GM21717 (cell line): ENCODE results near the gene CIART.
"Not testable (repeated sequence)": the region's sequence is repeated elsewhere in the genome, so short reads cannot be mapped to it uniquely, and the experiment has no call there.

Experiments
- ATAC-seq: cut with Tn5 transposase; IDR thresholded peaks from one replicate; pipeline ENCODE4 v1.9.1; 2021; ENCODE audit warnings: mild to moderate bottlenecking, moderate library complexity; ENCODE audit not compliant: unreplicated experiment

The CIART gene

DNA sequence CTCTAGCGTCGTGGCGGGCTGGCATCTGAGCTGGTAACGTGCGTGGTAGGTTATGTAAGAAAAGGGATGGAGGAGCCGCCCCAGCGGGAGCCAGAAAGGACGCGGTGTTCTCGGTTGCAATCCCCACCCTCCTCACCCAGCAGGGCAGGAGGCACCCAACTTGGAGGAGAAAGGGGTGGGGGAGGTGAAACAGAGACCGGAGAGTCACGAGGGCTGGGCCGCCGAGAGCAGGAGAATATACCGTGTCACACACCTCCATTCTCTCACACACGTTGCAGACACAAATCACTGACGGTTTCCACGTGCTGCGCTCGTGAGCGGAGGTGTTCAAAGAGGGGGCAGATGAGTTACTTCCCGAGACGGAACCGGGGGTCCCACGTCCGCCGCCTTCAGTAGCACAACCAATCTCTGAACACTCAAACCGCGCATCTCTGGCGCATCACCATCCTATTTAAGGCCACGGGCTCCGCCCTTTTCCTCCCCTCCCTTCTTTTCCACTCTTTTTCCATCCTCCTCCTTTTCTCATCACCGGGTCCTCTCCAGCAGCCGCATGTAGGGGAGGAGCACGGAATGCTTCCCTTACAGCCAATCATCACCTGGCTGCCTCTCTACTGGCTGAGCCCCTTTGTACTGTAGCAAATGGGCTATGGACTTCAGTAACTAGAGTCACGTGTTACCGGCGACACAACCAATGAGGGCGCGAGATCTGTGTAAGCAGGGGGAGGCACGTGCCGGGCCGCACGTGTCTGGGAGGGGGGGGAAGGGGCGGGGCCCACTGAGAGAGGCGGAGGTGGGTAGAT, at the start of gene CIART:
Gene CIART, plus strand, starts transcription at position 797 of the 800 bp plus-strand sequence. CDS start 714 bp downstream, outside the sequence.
- ATAC-seq = no peak

GRCh38 chr1:150232921-150233320, 49.4 kb upstream of the CIART start:
- ATAC-seq = not testable (repeated sequence)

- ATAC-seq = no peak
These were observed 48.7 kb upstream of the CIART start for GRCh38 chr1:150233359-150234308.

- no peak for ATAC-seq
These were observed 48.1 kb upstream of the CIART start for GRCh38 chr1:150234309-150234565.

DNA sequence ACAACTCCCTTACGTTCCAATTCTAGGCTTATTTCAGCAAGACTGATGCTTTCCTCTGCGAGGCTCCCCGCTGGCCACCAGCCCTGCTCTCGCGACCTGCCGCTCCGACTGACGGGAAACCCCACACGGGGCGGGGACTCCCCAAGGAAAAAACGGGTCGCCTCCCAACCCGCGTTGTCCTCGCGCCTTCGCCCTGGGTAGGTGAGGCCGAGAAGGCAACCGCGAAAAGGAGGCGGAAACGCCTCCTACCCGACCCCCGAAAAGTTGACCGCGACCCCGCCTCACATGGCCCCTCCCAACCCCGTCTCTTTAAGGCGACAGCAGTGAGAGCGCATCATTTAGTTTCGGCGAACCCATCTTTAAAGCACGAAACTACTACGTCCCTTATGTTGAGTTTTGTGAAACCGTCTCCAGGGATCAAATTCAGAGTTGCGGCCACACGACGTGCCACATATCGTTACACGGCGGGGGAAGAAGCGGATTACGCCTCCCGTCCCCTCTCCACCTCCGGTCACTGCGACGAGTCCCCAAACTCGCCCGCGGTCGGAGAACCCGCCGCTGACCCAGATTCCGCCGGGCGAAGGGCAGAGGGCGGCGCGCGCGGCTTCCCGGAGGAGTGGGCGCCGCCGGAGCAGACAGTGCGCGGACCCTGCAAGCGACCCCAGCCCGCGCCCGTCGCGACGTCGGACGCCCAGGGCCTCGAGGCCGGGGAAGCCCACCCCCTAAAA, 47.6 kb upstream of the CIART start:
- peak; percentile 53 for ATAC-seq

- ATAC-seq = no peak
These were observed 47.0 kb upstream of the CIART start for GRCh38 chr1:150235294-150235851.

DNA sequence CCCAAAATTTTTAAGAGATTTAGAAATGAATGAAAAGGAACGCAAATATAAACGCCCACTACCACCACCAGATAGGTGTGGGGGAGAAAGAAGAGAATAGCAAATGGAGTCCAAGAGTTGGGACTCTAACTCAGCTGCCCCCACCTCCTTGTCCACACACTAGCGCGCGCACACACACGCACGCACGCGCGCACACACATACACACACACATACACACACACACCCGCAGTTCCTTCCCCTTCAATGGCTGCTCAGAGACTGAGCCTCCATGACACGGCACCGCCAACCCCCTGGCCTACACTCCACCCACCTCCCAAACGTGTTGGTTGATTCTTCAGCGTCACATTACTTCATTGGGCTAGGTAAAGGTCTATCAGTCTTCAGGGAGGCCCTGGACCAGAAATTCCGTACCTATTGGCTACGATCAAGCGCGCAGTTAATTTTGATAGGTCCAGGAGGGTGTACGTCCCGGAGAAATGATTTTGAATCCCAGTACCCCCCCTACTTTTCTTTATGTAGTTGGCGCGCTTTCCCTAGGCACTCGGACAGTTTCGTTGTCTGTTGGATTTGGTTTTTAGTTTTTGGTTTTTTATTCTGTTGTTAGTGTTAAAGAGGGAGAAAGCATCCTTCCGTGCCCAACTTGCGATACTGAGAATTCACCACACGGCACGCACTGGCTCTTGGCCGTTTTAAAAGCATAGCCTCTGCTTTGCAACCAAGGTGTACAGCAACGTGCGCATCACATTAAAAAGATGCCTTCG, 46.3 kb upstream of the CIART start, which contains the start of gene ANP32E:
Gene ANP32E, minus strand, starts transcription at position 261 of the 762 bp plus-strand sequence. CDS start 326 bp downstream, outside the sequence.
- ATAC-seq = peak; percentile 80

- no peak for ATAC-seq
These were observed 45.7 kb upstream of the CIART start for GRCh38 chr1:150236614-150237100.

DNA sequence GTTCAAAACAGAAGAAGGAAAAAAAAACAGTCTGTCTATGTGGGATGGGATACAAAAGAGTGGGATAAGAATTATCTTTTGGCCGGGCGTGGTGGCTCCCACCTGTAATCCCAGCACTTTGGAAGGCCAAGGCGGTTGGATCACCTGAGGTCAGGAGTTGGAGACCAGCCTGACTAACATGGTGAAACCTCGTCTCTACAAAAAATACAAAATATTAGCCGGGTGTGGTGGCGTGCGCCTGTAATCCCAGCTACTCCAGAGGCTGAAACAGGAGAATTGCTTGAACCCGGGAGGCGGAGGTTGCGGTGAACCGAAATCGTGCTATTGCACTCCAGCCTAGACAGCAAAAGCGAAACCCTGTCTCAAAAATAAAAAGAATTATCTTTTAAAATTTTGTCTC, 45.2 kb upstream of the CIART start:
- ATAC-seq = not testable (repeated sequence)

DNA sequence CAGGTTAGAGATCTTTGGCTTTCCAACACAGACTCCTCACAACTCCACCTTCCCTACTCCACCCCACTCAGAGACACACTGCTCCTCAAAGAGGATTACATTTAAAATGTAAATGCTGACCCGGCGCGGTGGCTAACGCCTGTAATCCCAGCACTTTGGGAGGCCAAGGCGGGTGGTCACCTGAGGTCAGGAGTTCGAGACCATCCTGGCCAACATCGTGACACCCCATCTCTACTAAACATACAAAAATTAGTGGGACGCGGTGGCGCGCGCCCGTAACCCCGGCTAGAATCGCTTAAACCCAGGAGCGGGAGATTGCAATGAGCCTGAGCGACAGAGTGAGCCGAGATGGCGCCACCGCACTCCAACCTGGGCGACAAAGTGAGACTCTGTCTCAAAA, 44.6 kb upstream of the CIART start:
- ATAC-seq = no peak

GRCh38 chr1:150243003-150243402, 39.4 kb upstream of the CIART start:
- no peak for ATAC-seq

DNA sequence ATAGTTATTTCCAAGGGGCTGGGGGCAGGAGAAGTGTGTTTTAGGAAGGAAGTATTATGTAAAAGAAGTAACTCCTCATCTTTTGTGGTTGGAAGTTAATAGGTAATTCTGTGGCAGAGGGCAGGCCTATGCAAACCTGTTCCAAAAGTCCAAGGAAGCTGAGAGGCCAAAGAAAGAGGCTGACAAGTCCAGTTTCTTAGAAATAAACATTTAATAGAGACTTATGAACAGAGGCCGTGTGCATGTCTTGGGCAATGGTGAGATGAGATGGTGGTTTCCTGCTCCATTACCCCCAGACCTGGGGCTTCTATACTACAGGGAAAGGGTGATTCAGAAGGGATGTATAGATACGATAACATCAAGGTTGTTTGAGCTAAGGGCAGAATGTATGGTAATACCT, 32.4 kb upstream of the CIART start:
- no peak for ATAC-seq

GRCh38 chr1:150256198-150256553, 26.2 kb upstream of the CIART start:
- no peak for ATAC-seq

- no peak for ATAC-seq
These were observed 25.6 kb upstream of the CIART start for GRCh38 chr1:150256554-150257341.

- ATAC-seq = no peak
These were observed 24.4 kb upstream of the CIART start, which contains the start of gene CA14 for GRCh38 chr1:150257624-150258585. TSS of gene CA14 (plus strand) at chr1:150257774. CDS start at chr1:150258129, 355 bp downstream.

- no peak for ATAC-seq
These were observed 23.1 kb upstream of the CIART start for GRCh38 chr1:150259217-150259616.

- no peak for ATAC-seq
These were observed 22.3 kb upstream of the CIART start for GRCh38 chr1:150259758-150260669.
